ENCODE data around the gene PRRT4. TPM values are rescaled to one million over a fixed set of nuclear protein-coding genes. Genes with fewer than 3 reads are reported as not detected.

The PRRT4 gene
- total RNA-seq, 1 experiment from 2014 or later = 0.91 TPM

- in situ Hi-C loops (cut with HindIII; ENCODE audit: low pct_unique_long_range_greater_than_20kb, low sequenced_read_pairs) = no loop called here
- no peak for DNase-seq (ENCODE audit: low read depth)
These were observed 40.5 kb downstream of the PRRT4 start for GRCh38 chr7:128321044-128321422.

DNA sequence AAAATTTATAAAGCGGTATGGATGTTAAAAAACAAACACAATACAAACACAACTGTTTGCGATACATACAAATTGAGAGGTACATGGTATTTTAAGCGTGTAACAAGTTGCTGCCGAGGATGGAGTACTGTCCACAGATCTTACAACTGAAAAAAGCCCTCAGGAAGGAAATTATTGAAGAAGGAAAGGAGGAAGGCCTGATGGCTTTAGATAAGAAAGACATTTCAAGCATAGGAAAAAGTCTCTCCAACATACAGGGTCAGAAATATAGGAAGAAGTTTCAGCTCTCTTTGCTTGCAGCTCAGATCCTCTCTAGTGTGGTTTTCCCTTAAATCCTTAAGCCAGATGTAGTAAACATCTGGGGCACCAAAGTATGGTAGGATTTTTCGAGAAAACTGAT is 42.8 kb downstream of the PRRT4 start:
- in situ Hi-C loops (cut with HindIII; ENCODE audit: low pct_unique_long_range_greater_than_20kb, low sequenced_read_pairs) = no loop called here
- DNase-seq (ENCODE audit: low read depth) = no peak

- no peak for DNase-seq (ENCODE audit: low read depth)
- in situ Hi-C loops (cut with HindIII; ENCODE audit: low pct_unique_long_range_greater_than_20kb, low sequenced_read_pairs) = no loop called here
These were observed 50.5 kb downstream of the PRRT4 start for GRCh38 chr7:128311013-128311412.

DNA sequence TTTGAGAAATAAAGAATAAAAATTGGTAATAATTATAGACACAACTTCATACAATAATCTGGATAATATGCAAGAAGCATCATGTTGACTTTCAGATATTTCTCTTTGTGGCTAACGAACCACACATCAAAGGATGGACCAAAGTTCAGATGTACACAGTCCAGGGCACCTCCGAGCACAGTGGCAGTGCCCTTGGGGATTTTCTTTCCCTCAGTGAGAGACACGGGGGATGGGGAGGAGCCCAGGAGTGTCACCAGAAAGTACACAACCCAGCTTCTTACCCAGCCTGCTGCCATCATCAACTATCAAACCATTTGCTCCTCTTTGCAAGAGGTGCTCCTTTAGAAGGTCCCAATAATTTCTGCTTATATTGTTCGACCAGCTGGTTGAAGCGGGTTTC is 51.0 kb downstream of the PRRT4 start:
- in situ Hi-C loops (cut with HindIII; ENCODE audit: low pct_unique_long_range_greater_than_20kb, low sequenced_read_pairs) = no loop called here
- DNase-seq (ENCODE audit: low read depth) = no peak

- no peak for DNase-seq (ENCODE audit: low read depth)
- in situ Hi-C loops (cut with HindIII; ENCODE audit: low pct_unique_long_range_greater_than_20kb, low sequenced_read_pairs) = no loop called here
These were observed 51.5 kb downstream of the PRRT4 start for GRCh38 chr7:128309976-128310375.

DNA sequence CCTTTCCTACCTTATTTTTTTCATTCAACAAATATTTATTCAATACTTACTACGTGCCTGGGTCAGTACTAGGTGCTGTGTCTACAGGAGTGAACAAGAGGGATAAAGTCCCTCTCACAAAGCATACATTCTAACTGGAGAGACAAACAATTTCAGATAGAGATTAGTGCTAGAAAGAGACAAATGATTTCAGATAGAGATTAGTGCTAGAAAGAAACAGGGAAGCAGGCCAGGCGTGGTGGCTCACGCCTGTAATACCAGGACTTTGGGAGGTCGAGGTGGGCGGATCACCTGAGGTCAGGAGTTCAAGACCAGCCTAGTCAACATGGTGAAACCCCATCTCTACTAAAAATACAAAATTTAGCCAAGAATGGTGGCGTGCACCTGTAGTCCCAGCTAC is 52.4 kb downstream of the PRRT4 start:
- in situ Hi-C loops (cut with HindIII; ENCODE audit: low pct_unique_long_range_greater_than_20kb, low sequenced_read_pairs) = no loop called here

DNA sequence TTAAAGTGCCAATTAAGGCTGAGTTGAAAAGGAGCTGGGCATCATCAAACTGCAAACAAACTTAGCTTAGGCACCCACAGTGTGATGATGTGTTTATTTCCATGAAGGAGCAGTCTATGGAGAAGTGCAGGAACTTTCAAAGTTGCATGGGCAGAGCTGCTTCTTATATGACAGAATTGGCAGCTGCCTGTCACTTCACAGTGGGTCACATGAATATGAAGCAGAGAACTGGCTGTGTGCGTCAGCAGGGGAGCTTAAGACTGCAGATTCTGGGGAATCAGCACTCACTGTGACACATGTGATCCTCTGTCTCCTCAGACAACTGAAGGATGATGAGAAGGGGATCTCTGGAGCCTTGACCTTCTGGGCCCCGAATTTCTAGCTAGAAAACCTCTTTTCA is 54.4 kb downstream of the PRRT4 start:
- DNase-seq (ENCODE audit: low read depth) = no peak
- in situ Hi-C loops (cut with HindIII; ENCODE audit: low pct_unique_long_range_greater_than_20kb, low sequenced_read_pairs) = no loop called here

More for the DNA sequence above, 52.4 kb downstream of the PRRT4 start:
- no peak for DNase-seq (ENCODE audit: low read depth)

DNA sequence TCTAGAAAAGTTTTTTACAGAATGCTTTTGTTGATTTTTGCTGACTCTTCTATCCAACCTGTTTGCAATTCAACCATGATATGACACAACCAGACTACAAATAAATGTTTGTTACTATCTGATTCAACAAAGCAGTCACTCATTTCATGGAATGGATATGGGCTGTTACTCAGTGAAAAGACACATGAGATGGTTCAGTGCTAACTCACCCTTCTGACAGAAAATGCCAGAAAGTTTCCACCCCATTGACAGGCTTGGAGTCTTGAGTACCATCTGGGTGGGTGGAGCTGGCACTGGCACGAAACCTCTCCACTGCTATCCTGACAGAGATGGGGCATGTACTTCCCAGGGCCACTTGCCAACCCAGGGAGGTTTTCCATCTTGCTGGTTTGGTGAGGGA is 57.3 kb downstream of the PRRT4 start:
- DNase-seq (ENCODE audit: low read depth) = no peak
- in situ Hi-C loops (cut with HindIII; ENCODE audit: low pct_unique_long_range_greater_than_20kb, low sequenced_read_pairs) = no loop called here

DNA sequence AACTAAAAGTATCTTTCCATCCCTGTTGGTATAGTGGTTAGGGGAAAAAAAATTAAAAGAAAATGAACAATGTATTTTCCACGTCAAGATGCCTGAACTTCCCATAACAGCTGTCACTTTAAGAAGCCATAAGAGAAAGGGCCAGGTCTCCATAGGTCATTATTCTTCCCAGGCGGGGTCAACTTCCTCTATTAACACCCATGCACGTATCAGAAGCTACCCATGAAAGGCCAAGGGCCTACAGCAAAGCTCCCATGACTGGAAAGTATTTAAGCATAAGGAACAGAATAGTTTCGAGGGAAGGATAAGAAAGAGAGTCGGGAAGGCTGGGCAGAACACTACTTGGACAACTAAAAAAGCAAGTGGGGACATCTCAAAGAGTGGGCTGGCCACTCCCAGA is 57.8 kb downstream of the PRRT4 start:
- DNase-seq (ENCODE audit: low read depth) = no peak
- in situ Hi-C loops (cut with HindIII; ENCODE audit: low pct_unique_long_range_greater_than_20kb, low sequenced_read_pairs) = no loop called here

DNA sequence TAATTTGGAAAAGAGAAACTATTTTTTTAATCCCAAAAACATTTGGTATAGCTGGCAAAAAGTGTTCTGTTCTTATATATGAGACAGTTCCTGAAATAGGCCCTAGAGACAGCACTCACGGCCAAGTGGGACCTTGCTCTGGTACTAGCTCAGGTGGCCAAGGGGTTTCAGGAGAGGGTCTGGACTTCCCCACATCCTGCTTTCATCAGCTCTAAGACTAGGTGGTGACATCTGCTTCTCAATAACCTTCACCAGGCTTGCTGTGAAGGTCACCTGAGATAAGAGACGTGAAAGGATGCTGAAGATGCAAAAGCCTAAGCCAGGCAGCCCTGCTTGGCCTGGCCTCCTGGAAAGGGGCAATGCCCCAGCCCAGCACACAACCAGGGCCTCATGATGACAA is 58.4 kb downstream of the PRRT4 start:
- no peak for DNase-seq (ENCODE audit: low read depth)
- in situ Hi-C loops (cut with HindIII; ENCODE audit: low pct_unique_long_range_greater_than_20kb, low sequenced_read_pairs) = no loop called here

GRCh38 chr7:128302139-128302538 is 59.4 kb downstream of the PRRT4 start:
- in situ Hi-C loops (cut with HindIII; ENCODE audit: low pct_unique_long_range_greater_than_20kb, low sequenced_read_pairs) = no loop called here
- no peak for DNase-seq (ENCODE audit: low read depth)

Other genes with a start within 250 kb of the PRRT4 start
- not detected in 2 replicates for gene LEP, start 120.4 kb downstream of the PRRT4 start, total RNA-seq (2014; rRNA removed; shearing (Covaris generic); ENCODE audit: low replicate concordance)
- 12.9 and 30.0 TPM in 2 replicates for gene RBM28, start 17.8 kb downstream of the PRRT4 start, total RNA-seq (2014; rRNA removed; shearing (Covaris generic); ENCODE audit: low replicate concordance)
- gene IMPDH1, start 48.3 kb upstream of the PRRT4 start, total RNA-seq (2014; rRNA removed; shearing (Covaris generic); ENCODE audit: low replicate concordance) = 44.7 and 65.4 TPM in 2 replicates
- gene HILPDA, start 94.2 kb upstream of the PRRT4 start, total RNA-seq (2014; rRNA removed; shearing (Covaris generic); ENCODE audit: low replicate concordance) = 8.6 and 14.8 TPM in 2 replicates
- 17.3 and 22.4 TPM in 2 replicates for gene METTL2B, start 115.1 kb upstream of the PRRT4 start, total RNA-seq (2014; rRNA removed; shearing (Covaris generic); ENCODE audit: low replicate concordance)

Measured in Caki2 (cell line).